GM12878 (cell line): Measurements from ENCODE around the gene FAM81A. TPM values are rescaled to one million over a fixed set of nuclear protein-coding genes. Genes with fewer than 3 reads are reported as not detected.

Experiments used
- ATAC-seq: fragments of 200-7000 bp; cut with Tn5 transposase; 3 replicates; pipeline ENCODE4 v1.9.1; 2020; ENCODE audit warnings: mild to moderate bottlenecking, moderate library complexity
- BruUV-seq: library from RNA; stranded (reverse); fragments of 400-500 nt; replicated peaks from 2 replicates; lab custom pipeline; 2021; lab: Mats Ljungman, UMichigan
- CTCF ChIA-PET: fragments of 300-600 bp; sonication (Branson Sonifier 250); formaldehyde crosslinking; extraction: SDS; loops from one replicate; lab custom pipeline; 2021; ENCODE audit warnings: inconsistent platforms; lab: Yijun Ruan, JAX
- POLR2A ChIA-PET: fragments of 350-600 bp; formaldehyde crosslinking; extraction: SDS; loops from one replicate; lab custom pipeline; 2021; ENCODE audit warnings: inconsistent platforms; lab: Charles Lee
- RAD21 ChIA-PET: fragments of 300-600 bp; sonication (Branson Sonifier 250); formaldehyde crosslinking; loops from one replicate; lab custom pipeline; 2023; ENCODE audit warnings: antibody characterized with exemption; ENCODE audit not compliant: unreplicated experiment; lab: Charles Lee
- SMC1A ChIA-PET: fragments of 300-600 bp; sonication (Branson Sonifier 250); formaldehyde crosslinking; loops from one replicate; lab custom pipeline; 2023; ENCODE audit not compliant: unreplicated experiment, uncharacterized antibody; lab: Charles Lee
- DNase-seq: peaks from one replicate; pipeline ENCODE4 v3.0.0-alpha.2; 2011; ENCODE audit warnings: low read depth, low spot score
- FAIRE-seq: peaks from 3 replicates; lab custom pipeline; 2011; peaks lifted over from hg19 to GRCh38; lab: Jason Lieb, UNC
- H2AFZ ChIP-seq: 2 replicates; pipeline ENCODE4 v1.6.0; 2011; ENCODE audit warnings: low read depth, low read length, control low read depth; ENCODE audit not compliant: control insufficient read depth
- H3K27ac ChIP-seq: 2 replicates; pipeline ENCODE4 v1.5.1; 2011; ENCODE audit warnings: control low read depth; ENCODE audit not compliant: control insufficient read depth, insufficient read depth
- H3K27me3 ChIP-seq, 2 experiments: replicated peaks in 1 of 2; 2 replicates each; pipeline versions ENCODE4 v1.6.0 to v1.6.1; 2011; ENCODE audit warnings: low read length in 1 of 2; ENCODE audit not compliant: control insufficient read depth in 2 of 2, insufficient read depth in 2 of 2
- H3K36me3 ChIP-seq, 2 experiments: 2 replicates each; pipeline ENCODE4 v1.5.1; 2011; ENCODE audit warnings: low read length in 1 of 2; ENCODE audit not compliant: control insufficient read depth in 2 of 2, insufficient read depth in 2 of 2
- H3K4me1 ChIP-seq: 2 replicates; pipeline ENCODE4 v1.6.1; 2011; ENCODE audit warnings: mild to moderate bottlenecking, low read length, moderate library complexity, mixed read lengths; ENCODE audit not compliant: control insufficient read depth, insufficient read depth
- H3K4me2 ChIP-seq: 2 replicates; pipeline ENCODE4 v1.6.0; 2011; ENCODE audit warnings: control low read depth; ENCODE audit not compliant: control insufficient read depth, insufficient read depth
- H3K4me3 ChIP-seq: fragments of 200-600 bp; sonication (generic); 2 replicates; pipeline ENCODE4 v1.5.1; 2016
- H3K79me2 ChIP-seq: 2 replicates; pipeline ENCODE4 v1.6.0; 2011; ENCODE audit warnings: low read length; ENCODE audit not compliant: control insufficient read depth, insufficient read depth
- H3K9ac ChIP-seq: 2 replicates; pipeline ENCODE4 v1.8.0; 2011; ENCODE audit warnings: low read length, control low read depth, mixed read lengths; ENCODE audit not compliant: control insufficient read depth, insufficient read depth
- H3K9me3 ChIP-seq: replicated peaks from 3 replicates; pipeline ENCODE4 v1.5.1; 2011; ENCODE audit warnings: mild to moderate bottlenecking, low read length; ENCODE audit not compliant: control insufficient read depth, insufficient read depth
- H4K20me1 ChIP-seq: 2 replicates; pipeline ENCODE4 v1.6.0; 2011; ENCODE audit not compliant: control insufficient read depth, insufficient read depth
- CHD4 ChIP-seq: fragments of 200-600 bp; sonication (generic); IDR thresholded peaks from 2 replicates; pipeline ENCODE4 v1.6.1; 2016; ENCODE audit warnings: mild to moderate bottlenecking
- CREM ChIP-seq: IDR thresholded peaks from 2 replicates; pipeline ENCODE4 v1.6.1; 2014; ENCODE audit warnings: antibody characterized with exemption, low read depth
- EED ChIP-seq: sonication (generic); IDR thresholded peaks from 2 replicates; pipeline ENCODE4 v1.6.1; 2016; ENCODE audit warnings: antibody characterized with exemption, low read depth
- EZH2 ChIP-seq: IDR thresholded peaks from 2 replicates; pipeline ENCODE4 v1.6.1; 2012; ENCODE audit warnings: low read depth, mild to moderate bottlenecking, control low read depth, inconsistent platforms, low read length, borderline replicate concordance; ENCODE audit not compliant: control insufficient read depth
- JUND ChIP-seq: IDR thresholded peaks from 2 replicates; pipeline ENCODE4 v1.6.1; 2012; ENCODE audit warnings: low read depth, mild to moderate bottlenecking, low read length, improper control_type of control experiment, moderate library complexity
- MEF2B ChIP-seq: fragments of 450-650 bp; IDR thresholded peaks from 2 replicates; pipeline ENCODE4 v1.6.1; 2018; ENCODE audit warnings: mild to moderate bottlenecking, moderate library complexity; ENCODE audit not compliant: partially characterized antibody, poor library complexity, severe bottlenecking
- NR2C1 ChIP-seq: fragments of 450-650 bp; IDR thresholded peaks from 2 replicates; pipeline ENCODE4 v1.6.1; 2017; ENCODE audit warnings: antibody characterized with exemption, mild to moderate bottlenecking, moderate library complexity
- NRF1 ChIP-seq: conservative IDR thresholded peaks from 2 replicates; pipeline ENCODE4 v1.6.1; 2011; ENCODE audit warnings: mild to moderate bottlenecking, low read depth, low read length, improper control_type of control experiment
- POLR2AphosphoS2 ChIP-seq: IDR thresholded peaks from 2 replicates; pipeline ENCODE4 v1.6.1; 2011; ENCODE audit warnings: low read depth, mild to moderate bottlenecking, low read length, improper control_type of control experiment, moderate library complexity
- RAD21 ChIP-seq: IDR thresholded peaks from 2 replicates; pipeline ENCODE4 v1.6.1; 2011; ENCODE audit warnings: mild to moderate bottlenecking, low read depth, low read length, moderate library complexity; ENCODE audit not compliant: insufficient read depth
- RBBP5 ChIP-seq: fragments of 200-600 bp; sonication (generic); conservative IDR thresholded peaks from 2 replicates; pipeline ENCODE4 v1.6.1; 2016
- RCOR1 ChIP-seq: conservative IDR thresholded peaks from 2 replicates; pipeline ENCODE4 v1.6.1; 2012; ENCODE audit warnings: low read depth, low read length, improper control_type of control experiment
- SP1 ChIP-seq: IDR thresholded peaks from one replicate; pipeline ENCODE4 v1.6.1; 2011; ENCODE audit warnings: low read depth, low read length
- WGBS: methylation state at CpG from one replicate; pipeline ENCODE4 v1.1.6; 2016; ENCODE audit warnings: low lambda C conversion rate; ENCODE audit not compliant: insufficient replicate concordance, insufficient coverage; ENCODE audit errors: missing lambda C conversion rate; 5-methylcytosine and 5-hydroxymethylcytosine counted together
- in situ Hi-C: fragments of 300-500 bp; cut with MboI; formaldehyde crosslinking; loops from 9 replicates; pipeline ENCODE4 v1.14.3; 2018; ENCODE audit warnings: mixed read lengths
- intact Hi-C: fragments of 100-400 bp; cut with micrococcal nuclease; formaldehyde crosslinking; loops from one replicate; pipeline ENCODE4 v1.14.2; 2022; ENCODE audit not compliant: unreplicated experiment
- polyA plus RNA-seq, 11 experiments: library from polyadenylated mRNA; depleted of rRNA in 4 of 11; unstranded in 6 of 11; stranded (reverse) in 5 of 11; fragments of >200 nt; fragmentation: Nextera tagmentation in 4 of 11; fragmentation: Illumina TruSeq in 1 of 11; extraction: Ambion mirVana in 4 of 11; extraction: Trizol in 1 of 11; gene quantifications; 1 replicate in 1 of 11; 2 replicates in 10 of 11; pipeline versions ENCODE4 v1.2.1 to v1.2.3, GENCODE V29; 2011 to 2016; ENCODE audit warnings: inconsistent platforms in 2 of 11, missing spikeins in 2 of 11, low read depth in 1 of 11
- total RNA-seq, 4 experiments: library from RNA; depleted of rRNA in 3 of 4; stranded (reverse); fragments of >200 nt in 3 of 4; fragmentation: Illumina TruSeq in 1 of 4; extraction: Trizol in 1 of 4; gene quantifications; 2 replicates each; pipeline versions ENCODE4 v1.2.1 to v1.2.3, GENCODE V29; 2013 to 2021
- TF ChIP-seq, protein P1 (sequence below): IDR thresholded peaks from 2 replicates; pipeline ENCODE4 v1.6.1; 2011; ENCODE audit warnings: borderline replicate concordance, low read depth, mild to moderate bottlenecking, moderate library complexity, low read length; ENCODE audit not compliant: insufficient read depth, poor library complexity, severe bottlenecking
- TF ChIP-seq, protein P2 (sequence below): fragments of 450-650 bp; IDR thresholded peaks from 2 replicates; pipeline ENCODE4 v1.6.1; 2016; ENCODE audit warnings: mild to moderate bottlenecking, moderate library complexity, borderline replicate concordance

FAM81A gene
- total and polyA plus RNA-seq, 10 of the 15 experiments (the other 5 are each of a cell fraction or from before 2014, with no cell fraction given): 0.18 to 34.5 (median 16.2) TPM

DNA sequence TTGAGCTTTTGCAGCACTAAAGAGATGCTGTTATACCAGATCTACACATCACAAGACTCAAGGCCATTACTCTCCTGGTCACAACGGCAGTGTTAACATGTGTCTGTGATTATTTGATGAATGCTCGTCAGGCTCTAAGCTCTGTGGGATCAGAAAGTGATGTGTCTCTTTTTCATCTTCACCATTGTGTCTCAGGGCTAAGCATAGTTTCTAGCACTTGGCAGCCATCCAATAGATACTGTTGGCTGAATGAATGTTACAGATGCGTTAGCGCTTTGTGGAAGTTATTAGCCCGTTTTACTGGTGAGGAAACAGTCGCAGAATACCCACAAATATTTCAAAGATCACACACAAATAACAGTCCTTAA lies 1.2 kb upstream of the FAM81A start (continued):
- no peak for TF ChIP-seq EZH2
- no peak for TF ChIP-seq RCOR1
- TF ChIP-seq NRF1: no peak
- TF ChIP-seq CREM: no peak

DNA sequence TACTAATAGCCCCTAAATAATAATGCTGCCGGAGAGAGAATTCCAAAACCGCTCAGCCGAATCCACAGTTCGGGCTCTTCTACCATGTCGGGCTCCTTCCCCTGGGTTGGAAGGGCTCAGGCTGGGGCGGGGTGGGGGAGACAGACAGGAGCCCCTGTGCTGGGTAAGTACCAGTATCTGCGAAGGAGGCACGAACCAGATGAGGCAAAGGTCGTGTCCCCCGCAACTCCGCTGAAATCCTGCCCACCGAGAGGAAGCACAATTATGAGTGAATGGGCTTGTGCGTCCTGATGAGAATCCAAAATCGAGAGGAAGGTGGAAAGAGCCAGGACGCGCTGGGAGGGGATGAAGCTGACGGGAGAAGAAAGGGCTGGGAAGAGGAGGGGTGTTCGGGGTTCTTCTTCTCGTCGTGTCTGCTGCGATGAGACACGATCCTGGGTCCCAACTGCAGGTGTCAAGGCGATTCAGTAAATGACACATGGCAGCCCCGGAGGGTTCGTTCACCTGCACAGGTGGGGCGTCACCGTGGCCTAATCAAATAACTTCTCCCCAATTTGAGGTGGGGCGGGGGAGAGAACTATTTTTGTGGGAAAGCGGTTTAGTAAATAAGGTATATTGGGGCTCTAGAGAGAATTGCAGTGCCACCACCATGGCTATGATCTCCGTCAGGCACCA lies 707 bp upstream of the FAM81A start:
- no peak; the same call in 2 of the 3 replicates for ATAC-seq
- Histone ChIP-seq H3K27me3 (peaks cover 0 to 3% of the 10 kb centered on the region in 2 experiments; a peak in 1 of 4 replicates), H3K79me2 (peaks cover 2% of the 10 kb centered on the region), H3K36me3 (no peaks in the 10 kb centered on the region), H4K20me1 (no peaks in the 10 kb centered on the region), H3K9me3 (no peaks in the 10 kb centered on the region), H3K4me1 (peaks cover 19% of the 10 kb centered on the region), H3K4me3 (peak overlapping the region; percentile 67), H2AFZ (peak overlapping the region; percentile 49), H3K27ac (no peak overlapping the region), H3K4me2 (peak overlapping the region; percentile 99), H3K9ac (peak overlapping the region; percentile 7; the same call in 1 of the 2 replicates)
- RAD21 ChIA-PET: interaction anchor here (1.9 kb wide), 1 partner anchor 26 kb away, joined by 5 read pairs; no protein-coding TSS in a partner anchor
- CTCF ChIA-PET: no interaction called here
- no peak for FAIRE-seq
- no TSS peak for BruUV-seq
- POLR2A ChIA-PET: no interaction called here
- no peak for DNase-seq
- 14% methylated on average over 28 of the region's 30 CpGs for WGBS
- SMC1A ChIA-PET: interaction anchor here (1.1 kb wide), 1 partner anchor 25 kb away, joined by 3 read pairs; no protein-coding TSS in a partner anchor
- in situ Hi-C loops: no loop called here
- intact Hi-C loops: no loop called here
- TF ChIP-seq RAD21 (no peak), NR2C1 (no peak), SP1 (no peak), JUND (no peak), EED (no peak), CHD4 (no peak), RBBP5 (no peak), MEF2B (no peak), POLR2AphosphoS2 (no peak)
- TF ChIP-seq, protein P1, sequence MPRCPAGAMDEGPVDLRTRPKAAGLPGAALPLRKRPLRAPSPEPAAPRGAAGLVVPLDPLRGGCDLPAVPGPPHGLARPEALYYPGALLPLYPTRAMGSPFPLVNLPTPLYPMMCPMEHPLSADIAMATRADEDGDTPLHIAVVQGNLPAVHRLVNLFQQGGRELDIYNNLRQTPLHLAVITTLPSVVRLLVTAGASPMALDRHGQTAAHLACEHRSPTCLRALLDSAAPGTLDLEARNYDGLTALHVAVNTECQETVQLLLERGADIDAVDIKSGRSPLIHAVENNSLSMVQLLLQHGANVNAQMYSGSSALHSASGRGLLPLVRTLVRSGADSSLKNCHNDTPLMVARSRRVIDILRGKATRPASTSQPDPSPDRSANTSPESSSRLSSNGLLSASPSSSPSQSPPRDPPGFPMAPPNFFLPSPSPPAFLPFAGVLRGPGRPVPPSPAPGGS: no peak
- TF ChIP-seq, protein P2, sequence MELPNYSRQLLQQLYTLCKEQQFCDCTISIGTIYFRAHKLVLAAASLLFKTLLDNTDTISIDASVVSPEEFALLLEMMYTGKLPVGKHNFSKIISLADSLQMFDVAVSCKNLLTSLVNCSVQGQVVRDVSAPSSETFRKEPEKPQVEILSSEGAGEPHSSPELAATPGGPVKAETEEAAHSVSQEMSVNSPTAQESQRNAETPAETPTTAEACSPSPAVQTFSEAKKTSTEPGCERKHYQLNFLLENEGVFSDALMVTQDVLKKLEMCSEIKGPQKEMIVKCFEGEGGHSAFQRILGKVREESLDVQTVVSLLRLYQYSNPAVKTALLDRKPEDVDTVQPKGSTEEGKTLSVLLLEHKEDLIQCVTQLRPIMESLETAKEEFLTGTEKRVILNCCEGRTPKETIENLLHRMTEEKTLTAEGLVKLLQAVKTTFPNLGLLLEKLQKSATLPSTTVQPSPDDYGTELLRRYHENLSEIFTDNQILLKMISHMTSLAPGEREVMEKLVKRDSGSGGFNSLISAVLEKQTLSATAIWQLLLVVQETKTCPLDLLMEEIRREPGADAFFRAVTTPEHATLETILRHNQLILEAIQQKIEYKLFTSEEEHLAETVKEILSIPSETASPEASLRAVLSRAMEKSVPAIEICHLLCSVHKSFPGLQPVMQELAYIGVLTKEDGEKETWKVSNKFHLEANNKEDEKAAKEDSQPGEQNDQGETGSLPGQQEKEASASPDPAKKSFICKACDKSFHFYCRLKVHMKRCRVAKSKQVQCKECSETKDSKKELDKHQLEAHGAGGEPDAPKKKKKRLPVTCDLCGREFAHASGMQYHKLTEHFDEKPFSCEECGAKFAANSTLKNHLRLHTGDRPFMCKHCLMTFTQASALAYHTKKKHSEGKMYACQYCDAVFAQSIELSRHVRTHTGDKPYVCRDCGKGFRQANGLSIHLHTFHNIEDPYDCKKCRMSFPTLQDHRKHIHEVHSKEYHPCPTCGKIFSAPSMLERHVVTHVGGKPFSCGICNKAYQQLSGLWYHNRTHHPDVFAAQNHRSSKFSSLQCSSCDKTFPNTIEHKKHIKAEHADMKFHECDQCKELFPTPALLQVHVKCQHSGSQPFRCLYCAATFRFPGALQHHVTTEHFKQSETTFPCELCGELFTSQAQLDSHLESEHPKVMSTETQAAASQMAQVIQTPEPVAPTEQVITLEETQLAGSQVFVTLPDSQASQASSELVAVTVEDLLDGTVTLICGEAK: no peak
